Prostate gland (tissue), 2 donors: ENCODE results near the gene CDC7. TPM values are rescaled to one million over a fixed set of nuclear protein-coding genes. Genes with fewer than 3 reads are reported as not detected.

Source experiments
- DNase-seq: peaks from one replicate; pipeline ENCODE4 v3.0.0-alpha.2; 2019; ENCODE audit warnings: low spot score
- H3K27ac ChIP-seq, 2 donors: fragments of 200-600 bp; sonication (generic); 2 replicates each; pipeline ENCODE4 v1.5.1; 2017 to 2019
- H3K27me3 ChIP-seq: fragments of 200-600 bp; sonication (generic); replicated peaks from 2 replicates; pipeline ENCODE4 v1.5.1; 2019; ENCODE audit not compliant: insufficient read depth
- H3K36me3 ChIP-seq, 2 donors: fragments of 200-600 bp; sonication (generic); 1 replicate in 1 of 2; 2 replicates in 1 of 2; pipeline versions ENCODE4 v1.5.1 to v1.8.1; 2017 to 2019
- H3K4me1 ChIP-seq: fragments of 200-600 bp; sonication (generic); replicated peaks from 2 replicates; pipeline ENCODE4 v1.5.1; 2019
- H3K4me3 ChIP-seq, 2 donors: fragments of 200-600 bp; sonication (generic); 2 replicates each; pipeline ENCODE4 v1.5.1; 2017 to 2019
- H3K9me3 ChIP-seq: fragments of 200-600 bp; sonication (generic); 2 replicates; pipeline ENCODE4 v1.5.1; 2017
- POLR2A ChIP-seq: fragments of 450-650 bp; IDR thresholded peaks from one replicate; pipeline ENCODE4 v1.6.1; 2016; ENCODE audit warnings: antibody characterized with exemption, mild to moderate bottlenecking
- POLR2AphosphoS5 ChIP-seq: sonication (generic); formaldehyde crosslinking; IDR thresholded peaks from one replicate; pipeline ENCODE4 v1.6.1; 2017; ENCODE audit warnings: antibody characterized with exemption
- WGBS: methylation state at CpG from one replicate; pipeline ENCODE4 v1.1.5; 2018; 5-methylcytosine and 5-hydroxymethylcytosine counted together
- intact Hi-C: fragments of 100-400 bp; cut with DNase I; formaldehyde crosslinking; loops from one replicate; pipeline ENCODE4 v1.14.2; 2022
- total RNA-seq, 2 donors: library from RNA; depleted of rRNA; stranded (reverse); fragments of >200 nt; gene quantifications; one replicate each; pipeline ENCODE4 v1.1.0, GENCODE V29; 2016
- TF ChIP-seq, protein P1 (sequence below), 4 experiments: fragments of 200-600 bp in 2 of 4; fragments of 450-650 bp in 2 of 4; sonication (generic) in 2 of 4; IDR thresholded peaks; 1 replicate in 3 of 4; 2 replicates in 1 of 4; pipeline ENCODE4 v1.5.1; 2016 to 2019; ENCODE audit warnings: antibody characterized with exemption in 4 of 4, mild to moderate bottlenecking in 2 of 4, moderate library complexity in 2 of 4

Gene CDC7
- total RNA-seq, 2 donors from 2014 or later = 0.68 to 6.1 TPM

DNA sequence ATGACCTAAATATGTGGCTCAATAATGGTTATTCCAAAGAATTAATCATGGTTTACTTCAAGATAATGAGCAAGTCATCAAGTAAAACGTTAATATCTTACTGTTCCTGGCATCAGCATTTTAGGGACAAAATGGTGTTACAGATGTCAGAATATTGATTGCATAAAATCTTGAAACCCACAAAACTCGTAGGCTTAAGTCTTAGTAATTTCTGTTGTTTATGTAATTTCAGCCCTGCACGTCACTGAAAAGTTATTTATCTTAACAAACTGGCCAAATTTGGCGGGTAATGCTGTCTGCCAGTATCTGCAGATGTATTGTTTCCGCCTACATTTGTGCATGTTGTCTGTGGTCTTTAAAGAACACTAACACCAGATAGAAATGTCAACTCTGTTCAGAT, 25.8 kb downstream of the CDC7 start:
- DNase-seq = no peak
- no peak for TF ChIP-seq POLR2A
- no peak for TF ChIP-seq POLR2AphosphoS5
- TF ChIP-seq, protein P1, sequence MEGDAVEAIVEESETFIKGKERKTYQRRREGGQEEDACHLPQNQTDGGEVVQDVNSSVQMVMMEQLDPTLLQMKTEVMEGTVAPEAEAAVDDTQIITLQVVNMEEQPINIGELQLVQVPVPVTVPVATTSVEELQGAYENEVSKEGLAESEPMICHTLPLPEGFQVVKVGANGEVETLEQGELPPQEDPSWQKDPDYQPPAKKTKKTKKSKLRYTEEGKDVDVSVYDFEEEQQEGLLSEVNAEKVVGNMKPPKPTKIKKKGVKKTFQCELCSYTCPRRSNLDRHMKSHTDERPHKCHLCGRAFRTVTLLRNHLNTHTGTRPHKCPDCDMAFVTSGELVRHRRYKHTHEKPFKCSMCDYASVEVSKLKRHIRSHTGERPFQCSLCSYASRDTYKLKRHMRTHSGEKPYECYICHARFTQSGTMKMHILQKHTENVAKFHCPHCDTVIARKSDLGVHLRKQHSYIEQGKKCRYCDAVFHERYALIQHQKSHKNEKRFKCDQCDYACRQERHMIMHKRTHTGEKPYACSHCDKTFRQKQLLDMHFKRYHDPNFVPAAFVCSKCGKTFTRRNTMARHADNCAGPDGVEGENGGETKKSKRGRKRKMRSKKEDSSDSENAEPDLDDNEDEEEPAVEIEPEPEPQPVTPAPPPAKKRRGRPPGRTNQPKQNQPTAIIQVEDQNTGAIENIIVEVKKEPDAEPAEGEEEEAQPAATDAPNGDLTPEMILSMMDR (IDR thresholded peaks at IDR 0.05) = no peak
- Histone ChIP-seq H3K36me3 (no peaks in the 10 kb centered on the region), H3K27ac (no peak overlapping the region), H3K4me3 (no peak overlapping the region), H3K9me3 (no peaks in the 10 kb centered on the region), H3K27me3 (no peaks in the 10 kb centered on the region), H3K4me1 (no peaks in the 10 kb centered on the region)
- intact Hi-C loops = loop anchor here (10.0 kb wide), 1 partner anchor 178 kb away; no protein-coding TSS in a partner anchor
- 66% methylated on average over 5 of the region's 5 CpGs for WGBS

DNA sequence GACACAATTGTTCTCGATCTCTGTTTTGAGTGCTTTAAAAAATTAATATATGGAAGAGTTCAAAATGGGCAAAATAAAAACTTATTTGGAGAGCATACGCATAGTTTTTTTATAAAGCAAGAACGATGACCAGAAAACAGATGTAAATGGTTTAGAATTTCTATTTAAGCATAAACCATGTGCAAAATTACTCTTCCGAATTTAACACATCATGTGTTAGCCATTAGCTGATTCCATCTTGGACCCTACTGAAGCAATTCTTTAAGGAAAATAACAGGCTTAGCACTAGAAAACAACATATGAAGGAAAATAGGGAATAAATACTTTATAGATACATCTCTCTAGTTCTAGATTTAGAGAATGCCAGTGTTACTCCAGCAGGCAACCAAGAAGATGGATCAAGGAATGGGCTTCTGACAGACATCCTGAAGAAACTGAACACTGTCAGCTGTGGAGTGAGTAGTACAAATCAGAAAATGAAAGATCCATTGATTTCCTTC, 26.7 kb downstream of the CDC7 start:
- Histone ChIP-seq H3K9me3 (no peaks in the 10 kb centered on the region), H3K36me3 (no peaks in the 10 kb centered on the region), H3K4me3 (no peak overlapping the region), H3K4me1 (no peaks in the 10 kb centered on the region), H3K27me3 (no peaks in the 10 kb centered on the region), H3K27ac (no peak overlapping the region)
- TF ChIP-seq POLR2A = no peak
- TF ChIP-seq, protein P1 (IDR thresholded peaks at IDR 0.05) = no peak
- no peak for TF ChIP-seq POLR2AphosphoS5
- DNase-seq = no peak
- WGBS = 88% methylated on average over 4 of the region's 4 CpGs
- intact Hi-C loops = loop anchor here (10.0 kb wide), 1 partner anchor 177 kb away; no protein-coding TSS in a partner anchor

DNA sequence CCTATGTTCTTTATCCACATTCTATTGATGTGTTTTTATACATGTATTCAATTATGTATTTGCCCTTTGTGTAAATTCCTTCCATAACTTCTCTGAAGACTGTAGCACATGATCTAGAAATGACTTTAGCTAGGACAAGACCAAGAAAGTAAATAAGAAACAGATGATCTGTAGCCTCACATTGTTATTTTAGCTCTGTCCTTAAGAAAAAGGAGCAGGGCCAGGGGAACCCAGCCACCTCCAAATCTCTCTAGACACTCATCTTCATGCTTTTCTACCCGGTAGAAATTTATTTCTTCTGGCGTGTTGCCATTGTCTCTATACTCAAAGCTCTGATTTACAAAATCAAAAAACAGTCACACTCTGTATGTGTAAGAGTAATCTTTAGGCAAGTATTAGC, 27.1 kb downstream of the CDC7 start:
- H3K4me1 ChIP-seq = no peaks in the 10 kb centered on the region
- TF ChIP-seq, protein P1 (IDR thresholded peaks at IDR 0.05) = no peak
- TF ChIP-seq POLR2AphosphoS5 (no peak), POLR2A (no peak)
- no peak overlapping the region for H3K4me3 ChIP-seq
- H3K9me3 ChIP-seq = no peaks in the 10 kb centered on the region
- no peak for DNase-seq
- 50% methylated on average over 2 of the region's 2 CpGs for WGBS
- no peak overlapping the region for H3K27ac ChIP-seq
- no peaks in the 10 kb centered on the region for H3K27me3 ChIP-seq
- no peaks in the 10 kb centered on the region for H3K36me3 ChIP-seq
- intact Hi-C loops = loop anchor here (10.0 kb wide), 1 partner anchor 177 kb away; no protein-coding TSS in a partner anchor

DNA sequence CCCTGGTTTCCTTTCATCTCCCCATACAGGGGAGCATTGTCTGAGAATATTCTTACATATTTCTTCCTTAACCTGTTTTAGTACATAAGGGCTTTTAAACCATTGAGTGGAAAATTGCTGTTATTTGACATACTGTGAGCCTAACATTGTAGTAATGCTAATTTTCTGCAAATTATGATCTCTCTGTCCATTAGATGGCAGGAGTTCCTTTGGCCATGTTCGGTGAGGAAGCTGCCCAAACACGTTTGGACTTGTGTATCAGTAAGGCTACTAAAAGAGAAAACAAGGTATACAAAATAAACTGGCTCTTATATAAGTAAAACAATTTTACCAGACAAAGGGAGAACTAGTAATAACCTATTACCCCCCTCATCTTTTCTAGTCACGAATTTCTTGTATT, 29.2 kb downstream of the CDC7 start:
- no peak overlapping the region for H3K27ac ChIP-seq
- no peaks in the 10 kb centered on the region for H3K4me1 ChIP-seq
- H3K4me3 ChIP-seq = no peak overlapping the region
- H3K9me3 ChIP-seq = no peaks in the 10 kb centered on the region
- no peak for DNase-seq
- WGBS = 56% methylated on average over 3 of the region's 3 CpGs
- TF ChIP-seq POLR2A = no peak
- TF ChIP-seq, protein P1 (IDR thresholded peaks at IDR 0.05) = peak in 1 of 4 experiments; percentile 42
- no peaks in the 10 kb centered on the region for H3K36me3 ChIP-seq
- H3K27me3 ChIP-seq = no peaks in the 10 kb centered on the region
- intact Hi-C loops = loop anchor here (10.0 kb wide), 1 partner anchor 175 kb away; no protein-coding TSS in a partner anchor

DNA sequence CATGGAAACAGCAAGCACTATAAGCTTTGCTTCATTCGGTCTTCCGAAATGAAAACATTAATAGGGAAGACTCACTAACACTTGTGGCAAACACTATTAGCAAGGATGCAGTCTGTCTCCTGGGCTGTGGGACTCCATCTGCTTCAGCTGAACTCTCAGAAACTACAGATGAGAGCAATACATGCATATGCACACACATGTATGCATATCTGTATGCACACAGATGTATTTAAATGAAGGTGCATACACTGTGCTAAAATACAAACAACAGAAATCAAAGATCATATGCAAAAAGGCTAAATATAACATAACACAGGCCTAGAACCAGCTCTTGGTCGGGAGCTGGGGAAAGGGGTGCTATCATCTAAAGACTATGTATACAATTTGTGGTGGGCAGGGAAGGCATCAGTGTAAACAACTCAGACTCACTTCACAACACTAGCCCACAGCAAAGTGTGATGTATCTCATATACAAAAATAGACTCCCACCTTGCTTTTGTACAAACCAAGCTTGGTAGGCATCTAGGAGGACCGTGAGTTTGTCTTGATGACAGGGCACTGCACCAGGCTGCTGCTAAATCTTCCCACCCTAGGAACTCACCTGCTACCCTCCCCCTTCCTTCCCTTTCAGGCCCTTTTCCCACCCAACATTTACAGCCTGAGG, 32.8 kb downstream of the CDC7 start:
- 99% methylated on average over 4 of the region's 4 CpGs for WGBS
- intact Hi-C loops = no loop called here
- DNase-seq = no peak
- TF ChIP-seq POLR2AphosphoS5 = no peak
- TF ChIP-seq POLR2A = no peak
- TF ChIP-seq, protein P1 (IDR thresholded peaks at IDR 0.05) = no peak
- H3K36me3 ChIP-seq = no peaks in the 10 kb centered on the region
- no peak overlapping the region for H3K4me3 ChIP-seq
- no peaks in the 10 kb centered on the region for H3K4me1 ChIP-seq
- no peak overlapping the region for H3K27ac ChIP-seq
- H3K9me3 ChIP-seq = no peaks in the 10 kb centered on the region
- H3K27me3 ChIP-seq = no peaks in the 10 kb centered on the region
